ENCODE data around the gene IL1RAPL2.

Gene IL1RAPL2

GRCh38 chrX:104621781-104622180 is 55.8 kb downstream of the IL1RAPL2 start:
- TF ChIP-seq CTCF (IDR thresholded peaks at IDR 0.05; ENCODE audit: low read depth, low read length, missing control alignments): no peak
- in situ Hi-C loops (cut with HindIII; ENCODE audit: low pct_ligation_motif_present, low sequenced_read_pairs): no loop called here
- no peaks in the 10 kb centered on the region for H3K27me3 ChIP-seq (replicated peaks)
- H3K27ac ChIP-seq: no peak overlapping the region
- no peaks in the 10 kb centered on the region for H3K36me3 ChIP-seq (replicated peaks)
- no peak overlapping the region for H3K4me3 ChIP-seq (ENCODE audit: low read depth, low read length)
- no peak for DNase-seq

GRCh38 chrX:104641176-104641575 is 75.2 kb downstream of the IL1RAPL2 start:
- H3K4me3 ChIP-seq (ENCODE audit: low read depth, low read length): no peak overlapping the region
- no peak for DNase-seq
- no peaks in the 10 kb centered on the region for H3K36me3 ChIP-seq (replicated peaks)
- no peak overlapping the region for H3K27ac ChIP-seq
- no peaks in the 10 kb centered on the region for H3K27me3 ChIP-seq (replicated peaks)
- TF ChIP-seq CTCF (IDR thresholded peaks at IDR 0.05; ENCODE audit: low read depth, low read length, missing control alignments): no peak
- in situ Hi-C loops (cut with HindIII; ENCODE audit: low pct_ligation_motif_present, low sequenced_read_pairs): no loop called here

GRCh38 chrX:104647084-104647483 is 81.1 kb downstream of the IL1RAPL2 start:
- Histone ChIP-seq H3K27me3 (replicated peaks) (no peaks in the 10 kb centered on the region), H3K27ac (no peak overlapping the region), H3K36me3 (replicated peaks) (no peaks in the 10 kb centered on the region), H3K4me3 (ENCODE audit: low read depth, low read length) (no peak overlapping the region)
- in situ Hi-C loops (cut with HindIII; ENCODE audit: low pct_ligation_motif_present, low sequenced_read_pairs): no loop called here
- no peak for DNase-seq
- TF ChIP-seq CTCF (IDR thresholded peaks at IDR 0.05; ENCODE audit: low read depth, low read length, missing control alignments): no peak

GRCh38 chrX:104659005-104659744 is 93.2 kb downstream of the IL1RAPL2 start:
- no peaks in the 10 kb centered on the region for H3K27me3 ChIP-seq (replicated peaks)
- H3K36me3 ChIP-seq (replicated peaks): no peaks in the 10 kb centered on the region
- in situ Hi-C loops (cut with HindIII; ENCODE audit: low pct_ligation_motif_present, low sequenced_read_pairs): no loop called here
- DNase-seq: no peak
- H3K27ac ChIP-seq: no peak overlapping the region
- no peak for TF ChIP-seq CTCF (IDR thresholded peaks at IDR 0.05; ENCODE audit: low read depth, low read length, missing control alignments)
- H3K4me3 ChIP-seq (ENCODE audit: low read depth, low read length): no peak overlapping the region

- DNase-seq: no peak
- in situ Hi-C loops (cut with HindIII; ENCODE audit: low pct_ligation_motif_present, low sequenced_read_pairs): no loop called here
- Histone ChIP-seq H3K4me3 (ENCODE audit: low read depth, low read length) (no peak overlapping the region), H3K36me3 (replicated peaks) (no peaks in the 10 kb centered on the region), H3K27me3 (replicated peaks) (no peaks in the 10 kb centered on the region), H3K27ac (no peak overlapping the region)
- no peak for TF ChIP-seq CTCF (IDR thresholded peaks at IDR 0.05; ENCODE audit: low read depth, low read length, missing control alignments)
Measured at GRCh38 chrX:104660092-104660491, 94.1 kb downstream of the IL1RAPL2 start.

- no peaks in the 10 kb centered on the region for H3K27me3 ChIP-seq (replicated peaks)
- TF ChIP-seq CTCF (IDR thresholded peaks at IDR 0.05; ENCODE audit: low read depth, low read length, missing control alignments): no peak
- in situ Hi-C loops (cut with HindIII; ENCODE audit: low pct_ligation_motif_present, low sequenced_read_pairs): no loop called here
- DNase-seq: no peak
- H3K27ac ChIP-seq: no peak overlapping the region
- no peak overlapping the region for H3K4me3 ChIP-seq (ENCODE audit: low read depth, low read length)
- no peaks in the 10 kb centered on the region for H3K36me3 ChIP-seq (replicated peaks)
Measured at GRCh38 chrX:104662694-104663093, 96.7 kb downstream of the IL1RAPL2 start.
